B cell (primary cell): ENCODE data around the gene FHIT.

Source experiments
- EZH2 ChIP-seq: IDR thresholded peaks from 2 replicates; pipeline ENCODE4 v1.6.1; 2012; ENCODE audit warnings: borderline replicate concordance, low read depth, mild to moderate bottlenecking, moderate library complexity, low read length; ENCODE audit not compliant: insufficient read depth, poor library complexity, severe bottlenecking
- TF ChIP-seq, protein P1 (sequence below): fragments of 200-600 bp; IDR thresholded peaks from one replicate; pipeline ENCODE4 v1.8.0; 2022; ENCODE audit warnings: antibody characterized with exemption, mild to moderate bottlenecking

DNA sequence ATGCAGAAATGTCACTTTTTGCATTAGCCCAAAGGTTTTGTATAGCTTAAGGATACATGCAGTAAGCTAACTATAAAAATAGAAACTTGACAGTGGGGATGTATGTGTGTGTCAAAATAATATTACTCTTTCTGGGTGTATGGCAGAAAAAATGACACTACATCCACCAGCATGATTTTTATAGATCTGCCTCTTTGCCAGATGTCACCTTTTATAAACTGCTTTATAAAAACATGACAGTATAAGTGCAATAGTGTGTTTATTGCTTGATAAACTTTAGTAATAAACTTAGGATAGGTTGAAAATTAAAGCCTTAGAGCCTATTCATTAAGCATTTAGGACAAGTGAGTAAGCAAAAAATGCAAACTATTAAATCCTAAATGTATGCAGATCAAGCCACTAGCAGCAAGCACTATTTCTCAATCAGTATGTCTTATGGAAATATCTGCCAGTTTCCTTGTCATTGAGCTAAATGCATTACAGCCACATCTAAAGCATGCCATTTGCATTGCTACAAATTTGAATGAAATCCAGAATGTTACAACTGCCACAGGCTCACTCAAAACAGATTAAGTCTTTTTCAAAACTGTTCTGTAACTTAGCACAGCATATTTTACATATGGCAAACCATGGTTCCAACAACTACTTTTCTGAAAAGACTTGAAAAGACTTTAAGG, 935.0 kb downstream of the FHIT start:
- TF ChIP-seq, protein P1, sequence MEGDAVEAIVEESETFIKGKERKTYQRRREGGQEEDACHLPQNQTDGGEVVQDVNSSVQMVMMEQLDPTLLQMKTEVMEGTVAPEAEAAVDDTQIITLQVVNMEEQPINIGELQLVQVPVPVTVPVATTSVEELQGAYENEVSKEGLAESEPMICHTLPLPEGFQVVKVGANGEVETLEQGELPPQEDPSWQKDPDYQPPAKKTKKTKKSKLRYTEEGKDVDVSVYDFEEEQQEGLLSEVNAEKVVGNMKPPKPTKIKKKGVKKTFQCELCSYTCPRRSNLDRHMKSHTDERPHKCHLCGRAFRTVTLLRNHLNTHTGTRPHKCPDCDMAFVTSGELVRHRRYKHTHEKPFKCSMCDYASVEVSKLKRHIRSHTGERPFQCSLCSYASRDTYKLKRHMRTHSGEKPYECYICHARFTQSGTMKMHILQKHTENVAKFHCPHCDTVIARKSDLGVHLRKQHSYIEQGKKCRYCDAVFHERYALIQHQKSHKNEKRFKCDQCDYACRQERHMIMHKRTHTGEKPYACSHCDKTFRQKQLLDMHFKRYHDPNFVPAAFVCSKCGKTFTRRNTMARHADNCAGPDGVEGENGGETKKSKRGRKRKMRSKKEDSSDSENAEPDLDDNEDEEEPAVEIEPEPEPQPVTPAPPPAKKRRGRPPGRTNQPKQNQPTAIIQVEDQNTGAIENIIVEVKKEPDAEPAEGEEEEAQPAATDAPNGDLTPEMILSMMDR = no peak
- no peak for TF ChIP-seq EZH2
